ENCODE data around the gene TESK2.
A peak's percentile ranks its signal among the peaks of the same experiment; 100 is the strongest.

DNA sequence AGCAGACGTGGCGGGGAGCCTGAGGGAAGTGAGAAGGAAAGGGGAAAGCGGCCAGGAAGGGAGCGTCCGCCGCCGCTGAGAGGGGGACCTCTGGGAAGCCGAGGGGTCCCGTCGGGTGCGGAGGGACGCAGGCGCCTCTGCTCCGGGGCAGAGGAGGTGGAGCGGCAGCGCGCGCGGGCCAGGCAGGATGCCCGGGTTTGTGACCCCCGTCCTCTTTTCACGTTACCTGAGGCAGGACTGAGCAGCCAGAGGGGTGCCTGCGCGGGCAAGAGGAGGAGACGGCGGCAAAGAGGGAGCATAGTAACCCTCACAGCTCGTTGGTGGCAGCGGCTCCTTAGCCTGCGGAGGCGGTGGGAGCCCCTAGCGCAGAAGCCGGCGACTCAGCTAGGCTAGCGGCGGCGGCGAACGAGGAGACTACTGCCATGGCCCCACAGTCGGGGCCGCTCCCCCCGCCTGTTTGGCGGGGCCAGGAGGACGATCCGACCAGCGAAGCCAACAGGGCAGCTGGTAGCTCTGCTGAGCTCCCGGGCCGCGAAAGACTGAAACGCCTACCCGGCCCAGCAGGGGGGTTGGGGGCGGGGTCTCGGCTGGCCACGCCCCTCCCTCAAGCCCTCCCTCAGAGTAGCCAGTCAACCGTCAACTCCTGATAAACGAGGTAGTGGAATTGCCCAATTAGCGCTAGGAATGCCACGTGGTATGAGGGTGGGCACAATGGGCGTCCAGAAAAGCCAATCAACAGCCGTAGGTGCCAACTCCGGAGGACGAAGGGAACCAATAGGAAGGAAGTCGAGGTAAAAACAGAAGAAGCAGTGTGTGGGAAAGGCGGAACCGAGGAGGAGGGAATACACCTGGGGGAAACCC lies at the start of gene TESK2:
- TF ChIP-seq, protein P1, sequence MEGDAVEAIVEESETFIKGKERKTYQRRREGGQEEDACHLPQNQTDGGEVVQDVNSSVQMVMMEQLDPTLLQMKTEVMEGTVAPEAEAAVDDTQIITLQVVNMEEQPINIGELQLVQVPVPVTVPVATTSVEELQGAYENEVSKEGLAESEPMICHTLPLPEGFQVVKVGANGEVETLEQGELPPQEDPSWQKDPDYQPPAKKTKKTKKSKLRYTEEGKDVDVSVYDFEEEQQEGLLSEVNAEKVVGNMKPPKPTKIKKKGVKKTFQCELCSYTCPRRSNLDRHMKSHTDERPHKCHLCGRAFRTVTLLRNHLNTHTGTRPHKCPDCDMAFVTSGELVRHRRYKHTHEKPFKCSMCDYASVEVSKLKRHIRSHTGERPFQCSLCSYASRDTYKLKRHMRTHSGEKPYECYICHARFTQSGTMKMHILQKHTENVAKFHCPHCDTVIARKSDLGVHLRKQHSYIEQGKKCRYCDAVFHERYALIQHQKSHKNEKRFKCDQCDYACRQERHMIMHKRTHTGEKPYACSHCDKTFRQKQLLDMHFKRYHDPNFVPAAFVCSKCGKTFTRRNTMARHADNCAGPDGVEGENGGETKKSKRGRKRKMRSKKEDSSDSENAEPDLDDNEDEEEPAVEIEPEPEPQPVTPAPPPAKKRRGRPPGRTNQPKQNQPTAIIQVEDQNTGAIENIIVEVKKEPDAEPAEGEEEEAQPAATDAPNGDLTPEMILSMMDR (IDR thresholded peaks at IDR 0.05; ENCODE audit: poor library complexity, severe bottlenecking): peak; percentile 47
- TF ChIP-seq RAD21 (conservative IDR thresholded peaks at IDR 0.05) (peak; percentile 47), MXI1 (conservative IDR thresholded peaks at IDR 0.05; ENCODE audit: poor library complexity, severe bottlenecking) (peak; percentile 52), EZH2 (IDR thresholded peaks at IDR 0.05; ENCODE audit: borderline replicate concordance, insufficient read depth, low read length, poor library complexity, severe bottlenecking) (no peak)
- TF ChIP-seq, protein P2, sequence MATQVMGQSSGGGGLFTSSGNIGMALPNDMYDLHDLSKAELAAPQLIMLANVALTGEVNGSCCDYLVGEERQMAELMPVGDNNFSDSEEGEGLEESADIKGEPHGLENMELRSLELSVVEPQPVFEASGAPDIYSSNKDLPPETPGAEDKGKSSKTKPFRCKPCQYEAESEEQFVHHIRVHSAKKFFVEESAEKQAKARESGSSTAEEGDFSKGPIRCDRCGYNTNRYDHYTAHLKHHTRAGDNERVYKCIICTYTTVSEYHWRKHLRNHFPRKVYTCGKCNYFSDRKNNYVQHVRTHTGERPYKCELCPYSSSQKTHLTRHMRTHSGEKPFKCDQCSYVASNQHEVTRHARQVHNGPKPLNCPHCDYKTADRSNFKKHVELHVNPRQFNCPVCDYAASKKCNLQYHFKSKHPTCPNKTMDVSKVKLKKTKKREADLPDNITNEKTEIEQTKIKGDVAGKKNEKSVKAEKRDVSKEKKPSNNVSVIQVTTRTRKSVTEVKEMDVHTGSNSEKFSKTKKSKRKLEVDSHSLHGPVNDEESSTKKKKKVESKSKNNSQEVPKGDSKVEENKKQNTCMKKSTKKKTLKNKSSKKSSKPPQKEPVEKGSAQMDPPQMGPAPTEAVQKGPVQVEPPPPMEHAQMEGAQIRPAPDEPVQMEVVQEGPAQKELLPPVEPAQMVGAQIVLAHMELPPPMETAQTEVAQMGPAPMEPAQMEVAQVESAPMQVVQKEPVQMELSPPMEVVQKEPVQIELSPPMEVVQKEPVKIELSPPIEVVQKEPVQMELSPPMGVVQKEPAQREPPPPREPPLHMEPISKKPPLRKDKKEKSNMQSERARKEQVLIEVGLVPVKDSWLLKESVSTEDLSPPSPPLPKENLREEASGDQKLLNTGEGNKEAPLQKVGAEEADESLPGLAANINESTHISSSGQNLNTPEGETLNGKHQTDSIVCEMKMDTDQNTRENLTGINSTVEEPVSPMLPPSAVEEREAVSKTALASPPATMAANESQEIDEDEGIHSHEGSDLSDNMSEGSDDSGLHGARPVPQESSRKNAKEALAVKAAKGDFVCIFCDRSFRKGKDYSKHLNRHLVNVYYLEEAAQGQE (IDR thresholded peaks at IDR 0.05; ENCODE audit: borderline replicate concordance): peak; percentile 16

Data from neural cell (in vitro differentiated cells).